ENCODE data around the gene RTP4.

Gene RTP4

GRCh38 chr3:187375581-187375980 lies 7.4 kb downstream of the RTP4 start:
- DNase-seq, result no peak

- no peak for DNase-seq
Measured at GRCh38 chr3:187377842-187378241, 9.7 kb downstream of the RTP4 start.

- no peak for DNase-seq
Measured at GRCh38 chr3:187382609-187383151, 14.5 kb downstream of the RTP4 start.

GRCh38 chr3:187383246-187383645 lies 15.1 kb downstream of the RTP4 start:
- DNase-seq, result no peak

DNA sequence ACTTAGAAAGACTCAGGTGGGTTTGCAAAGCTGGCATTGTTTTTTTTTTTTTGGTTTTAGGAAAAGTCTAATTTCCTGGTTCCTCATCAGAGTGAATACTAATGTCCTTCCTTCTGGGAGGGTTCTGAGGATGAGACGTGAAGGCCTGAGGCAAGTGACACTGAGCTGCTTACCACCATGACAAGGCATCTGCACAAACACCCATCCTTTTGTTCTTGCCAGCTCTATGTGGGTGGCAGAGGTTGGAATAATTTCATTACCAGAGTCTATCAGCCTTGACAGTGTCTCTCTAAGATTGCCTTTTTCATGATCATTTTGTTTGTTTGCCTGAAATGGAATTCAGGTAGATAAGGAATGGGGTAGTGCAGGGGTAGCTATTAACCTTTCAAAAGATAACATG lies 17.1 kb downstream of the RTP4 start:
- no peak for DNase-seq

- no peak for DNase-seq
Measured at GRCh38 chr3:187396661-187397060, 28.5 kb downstream of the RTP4 start.

GRCh38 chr3:187398955-187399354 lies 30.8 kb downstream of the RTP4 start:
- DNase-seq, result no peak

GRCh38 chr3:187400756-187401155 lies 32.6 kb downstream of the RTP4 start:
- DNase-seq, result no peak

DNA sequence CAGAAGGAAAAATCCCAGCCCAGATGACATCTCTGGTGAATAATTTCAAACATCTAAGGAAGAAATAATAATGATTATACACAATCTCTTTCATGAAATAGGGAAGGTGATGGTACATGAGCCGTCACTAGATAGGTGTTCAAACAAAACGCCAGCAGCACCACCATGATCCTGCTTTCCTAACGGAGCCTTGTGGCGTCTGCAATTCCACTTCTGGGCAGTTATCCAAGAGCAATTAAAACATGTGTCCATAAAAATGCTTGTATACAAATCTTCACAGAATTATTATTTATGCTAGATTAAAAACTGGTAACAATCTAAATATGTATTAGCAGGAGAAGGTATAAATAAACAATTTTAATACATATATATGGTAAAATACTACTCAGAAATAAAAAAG lies 33.7 kb downstream of the RTP4 start:
- DNase-seq, result peak; percentile 23

GRCh38 chr3:187403768-187404288 lies 35.6 kb downstream of the RTP4 start:
- DNase-seq, result no peak

DNA sequence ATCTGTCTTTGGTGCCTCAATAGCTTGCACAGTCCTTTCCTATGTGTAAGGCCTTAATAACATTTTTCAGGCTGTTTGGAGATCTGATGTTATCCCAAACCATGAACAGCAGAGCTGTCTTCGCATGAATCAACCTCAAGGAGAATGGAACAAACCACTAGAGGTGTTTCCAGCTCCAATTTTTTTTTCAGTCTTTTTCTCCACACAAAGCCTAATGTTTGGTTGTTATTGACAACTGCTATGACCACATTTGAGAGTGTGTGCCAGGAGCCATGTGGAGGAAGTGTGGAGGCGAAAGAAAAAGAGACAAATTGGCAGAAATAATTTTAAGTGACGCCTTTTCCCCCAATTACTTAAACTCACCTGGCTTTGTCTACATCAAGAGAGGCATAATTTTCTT lies 38.7 kb downstream of the RTP4 start:
- no peak for DNase-seq

DNA sequence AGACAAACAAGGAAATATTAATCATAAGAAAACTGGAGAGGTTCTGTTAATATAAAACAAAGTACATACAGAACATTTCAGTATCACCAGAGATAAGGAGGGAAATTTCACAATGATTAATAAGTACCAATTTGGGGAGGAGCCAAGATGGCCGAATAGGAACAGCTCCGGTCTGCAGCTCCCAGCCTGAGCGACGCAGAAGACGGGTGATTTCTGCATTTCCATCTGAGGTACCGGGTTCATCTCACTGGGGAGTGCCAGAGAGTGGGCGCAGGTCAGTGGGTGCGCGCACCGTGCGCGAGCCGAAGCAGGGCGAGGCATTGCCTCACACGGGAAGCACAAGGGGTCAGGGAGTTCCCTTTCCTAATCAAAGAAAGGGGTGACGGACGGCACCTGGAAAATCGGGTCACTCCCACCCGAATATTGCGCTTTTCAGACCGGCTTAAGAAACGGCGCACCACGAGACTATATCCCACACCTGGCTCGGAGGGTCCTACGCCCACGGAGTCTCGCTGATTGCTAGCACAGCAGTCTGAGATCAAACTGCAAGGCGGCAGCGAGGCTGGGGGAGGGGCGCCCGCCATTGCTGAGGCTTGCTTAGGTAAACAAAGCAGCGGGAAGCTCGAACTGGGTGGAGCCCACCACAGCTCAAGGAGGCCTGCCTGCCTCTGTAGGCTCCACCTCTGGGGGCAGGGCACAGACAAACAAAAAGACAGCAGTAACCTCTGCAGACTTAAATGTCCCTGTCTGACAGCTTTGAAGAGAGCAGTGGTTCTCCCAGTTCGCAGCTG lies 44.0 kb downstream of the RTP4 start:
- DNase-seq, result peak; percentile 8

Data from NCI-H69 (cell line).